HepG2 (cell line): ENCODE measurements around the gene PSKH1. TPM values are rescaled to one million over a fixed set of nuclear protein-coding genes. Genes with fewer than 3 reads are reported as not detected.
A peak's percentile ranks its signal among the peaks of the same experiment; 100 is the strongest.

Source experiments
- ATAD3A ChIP-seq: sonication (generic); formaldehyde crosslinking; IDR thresholded peaks from 2 replicates; pipeline ENCODE4 v1.4.0; 2020; ENCODE audit warnings: missing genetic modification reagents
- BATF2 ChIP-seq: sonication (generic); formaldehyde crosslinking; IDR thresholded peaks from 2 replicates; pipeline ENCODE4 v1.8.0; 2022; ENCODE audit warnings: mild to moderate bottlenecking, missing genetic modification reagents, moderate library complexity
- ELK4 ChIP-seq: sonication (generic); formaldehyde crosslinking; IDR thresholded peaks from 2 replicates; pipeline ENCODE4 v1.9.0; 2021; ENCODE audit warnings: missing genetic modification reagents, borderline replicate concordance
- FOXP4 ChIP-seq: sonication (generic); formaldehyde crosslinking; IDR thresholded peaks from 2 replicates; pipeline ENCODE4 v1.4.0; 2020; ENCODE audit warnings: missing genetic modification reagents
- ISX ChIP-seq: sonication (generic); formaldehyde crosslinking; conservative IDR thresholded peaks from 2 replicates; pipeline ENCODE4 v1.5.0; 2020; ENCODE audit warnings: missing genetic modification reagents
- MTA3 ChIP-seq: sonication (generic); formaldehyde crosslinking; IDR thresholded peaks from 2 replicates; pipeline ENCODE4 v1.4.0; 2020; ENCODE audit warnings: missing genetic modification reagents
- MYNN ChIP-seq: sonication (generic); formaldehyde crosslinking; IDR thresholded peaks from 2 replicates; pipeline ENCODE4 v1.4.0; 2020; ENCODE audit warnings: mild to moderate bottlenecking, low read depth, missing genetic modification reagents
- NFKB2 ChIP-seq: sonication (generic); formaldehyde crosslinking; IDR thresholded peaks from 2 replicates; pipeline ENCODE4 v1.4.0; 2020; ENCODE audit warnings: missing genetic modification reagents, borderline replicate concordance
- SRSF9 ChIP-seq: fragments of 200-400 bp; formaldehyde crosslinking; IDR thresholded peaks from 2 replicates; pipeline ENCODE4 v1.6.1; 2018; ENCODE audit warnings: borderline replicate concordance, mild to moderate bottlenecking, low read depth, low read length; ENCODE audit not compliant: insufficient read depth, poor library complexity, severe bottlenecking
- SUZ12 ChIP-seq: fragments of 150-350 bp; IDR thresholded peaks from 2 replicates; pipeline ENCODE4 v1.6.1; 2014; ENCODE audit warnings: low read depth, low read length
- TAF15 ChIP-seq: fragments of 200-400 bp; formaldehyde crosslinking; IDR thresholded peaks from one replicate; pipeline ENCODE4 v1.6.1; 2018; ENCODE audit warnings: mild to moderate bottlenecking, low read depth, low read length; ENCODE audit not compliant: poor library complexity, severe bottlenecking
- ZBTB1 ChIP-seq: sonication (generic); formaldehyde crosslinking; IDR thresholded peaks from 2 replicates; pipeline ENCODE4 v1.4.0; 2020; ENCODE audit warnings: missing genetic modification reagents, borderline replicate concordance
- ZFP36L1 ChIP-seq: sonication (generic); formaldehyde crosslinking; IDR thresholded peaks from 2 replicates; pipeline ENCODE4 v1.8.0; 2022; ENCODE audit warnings: mild to moderate bottlenecking, missing genetic modification reagents, moderate library complexity
- ZMYM2 ChIP-seq: sonication (generic); formaldehyde crosslinking; IDR thresholded peaks from 2 replicates; pipeline ENCODE4 v1.8.0; 2022; ENCODE audit warnings: mild to moderate bottlenecking, missing genetic modification reagents
- ZNF263 ChIP-seq: sonication (generic); formaldehyde crosslinking; IDR thresholded peaks from 2 replicates; pipeline ENCODE4 v1.4.0; 2020; ENCODE audit warnings: missing genetic modification reagents
- ZNF589 ChIP-seq: sonication (generic); formaldehyde crosslinking; conservative IDR thresholded peaks from 2 replicates; pipeline ENCODE4 v1.8.0; 2022; ENCODE audit warnings: mild to moderate bottlenecking, moderate library complexity, missing genetic modification reagents
- ZNF619 ChIP-seq: sonication (generic); formaldehyde crosslinking; IDR thresholded peaks from 2 replicates; pipeline ENCODE4 v1.4.0; 2020; ENCODE audit warnings: mild to moderate bottlenecking, missing genetic modification reagents
- ZSCAN25 ChIP-seq: sonication (generic); formaldehyde crosslinking; IDR thresholded peaks from 2 replicates; pipeline ENCODE4 v1.8.0; 2022; ENCODE audit warnings: mild to moderate bottlenecking, missing genetic modification reagents
- polyA plus RNA-seq, 8 experiments: library from polyadenylated mRNA; depleted of rRNA in 3 of 8; stranded (reverse) in 7 of 8; unstranded in 1 of 8; fragments of >200 nt; fragmentation: Illumina TruSeq in 4 of 8; extraction: Trizol in 4 of 8; gene quantifications; 2 replicates each; pipeline versions ENCODE4 v1.2.1 to v1.2.3, GENCODE V29; 2011 to 2016; ENCODE audit warnings: low read depth in 4 of 8, missing spikeins in 1 of 8, mixed read lengths in 1 of 8; ENCODE audit not compliant: insufficient read depth in 1 of 8
- total RNA-seq, 5 experiments: library from RNA; depleted of rRNA; stranded (reverse); fragments of >200 nt; fragmentation: Illumina TruSeq; extraction: Trizol; gene quantifications; 2 replicates each; pipeline ENCODE4 v1.2.3, GENCODE V29; 2016; ENCODE audit warnings: low read depth in 1 of 5
- TF ChIP-seq, protein P1 (sequence below): sonication (generic); formaldehyde crosslinking; IDR thresholded peaks from 2 replicates; pipeline ENCODE4 v1.5.1; 2020; ENCODE audit warnings: mild to moderate bottlenecking, missing genetic modification reagents, borderline replicate concordance
- TF ChIP-seq, protein P2 (sequence below): IDR thresholded peaks from 2 replicates; pipeline ENCODE4 v1.4.0; 2020; ENCODE audit warnings: mild to moderate bottlenecking, missing genetic modification reagents

The PSKH1 gene
- total and polyA plus RNA-seq, 2 of the 13 experiments (the other 11 are each of a cell fraction or from before 2014, with no cell fraction given) = 8.4 to 19.1 TPM

GRCh38 chr16:67965668-67966548 lies 72.9 kb downstream of the PSKH1 start (continued):
- no peak for TF ChIP-seq FOXP4 (CRISPR knock-in tag)
- no peak for TF ChIP-seq BATF2 (CRISPR knock-in tag)
- TF ChIP-seq, protein P1, sequence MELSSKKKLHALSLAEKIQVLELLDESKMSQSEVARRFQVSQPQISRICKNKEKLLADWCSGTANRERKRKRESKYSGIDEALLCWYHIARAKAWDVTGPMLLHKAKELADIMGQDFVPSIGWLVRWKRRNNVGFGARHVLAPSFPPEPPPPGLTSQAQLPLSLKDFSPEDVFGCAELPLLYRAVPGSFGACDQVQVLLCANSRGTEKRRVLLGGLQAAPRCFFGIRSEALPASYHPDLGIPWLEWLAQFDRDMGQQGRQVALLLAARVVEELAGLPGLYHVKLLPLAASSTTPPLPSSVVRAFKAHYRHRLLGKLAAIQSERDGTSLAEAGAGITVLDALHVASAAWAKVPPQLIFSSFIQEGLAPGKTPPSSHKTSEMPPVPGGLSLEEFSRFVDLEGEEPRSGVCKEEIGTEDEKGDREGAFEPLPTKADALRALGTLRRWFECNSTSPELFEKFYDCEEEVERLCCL (CRISPR knock-in tag) = no peak
- no peak for TF ChIP-seq ELK4 (CRISPR knock-in tag)
- no peak for TF ChIP-seq TAF15
- no peak for TF ChIP-seq ISX (CRISPR knock-in tag)
- no peak for TF ChIP-seq MTA3 (CRISPR knock-in tag)
- TF ChIP-seq SUZ12 = no peak
- TF ChIP-seq, protein P2, sequence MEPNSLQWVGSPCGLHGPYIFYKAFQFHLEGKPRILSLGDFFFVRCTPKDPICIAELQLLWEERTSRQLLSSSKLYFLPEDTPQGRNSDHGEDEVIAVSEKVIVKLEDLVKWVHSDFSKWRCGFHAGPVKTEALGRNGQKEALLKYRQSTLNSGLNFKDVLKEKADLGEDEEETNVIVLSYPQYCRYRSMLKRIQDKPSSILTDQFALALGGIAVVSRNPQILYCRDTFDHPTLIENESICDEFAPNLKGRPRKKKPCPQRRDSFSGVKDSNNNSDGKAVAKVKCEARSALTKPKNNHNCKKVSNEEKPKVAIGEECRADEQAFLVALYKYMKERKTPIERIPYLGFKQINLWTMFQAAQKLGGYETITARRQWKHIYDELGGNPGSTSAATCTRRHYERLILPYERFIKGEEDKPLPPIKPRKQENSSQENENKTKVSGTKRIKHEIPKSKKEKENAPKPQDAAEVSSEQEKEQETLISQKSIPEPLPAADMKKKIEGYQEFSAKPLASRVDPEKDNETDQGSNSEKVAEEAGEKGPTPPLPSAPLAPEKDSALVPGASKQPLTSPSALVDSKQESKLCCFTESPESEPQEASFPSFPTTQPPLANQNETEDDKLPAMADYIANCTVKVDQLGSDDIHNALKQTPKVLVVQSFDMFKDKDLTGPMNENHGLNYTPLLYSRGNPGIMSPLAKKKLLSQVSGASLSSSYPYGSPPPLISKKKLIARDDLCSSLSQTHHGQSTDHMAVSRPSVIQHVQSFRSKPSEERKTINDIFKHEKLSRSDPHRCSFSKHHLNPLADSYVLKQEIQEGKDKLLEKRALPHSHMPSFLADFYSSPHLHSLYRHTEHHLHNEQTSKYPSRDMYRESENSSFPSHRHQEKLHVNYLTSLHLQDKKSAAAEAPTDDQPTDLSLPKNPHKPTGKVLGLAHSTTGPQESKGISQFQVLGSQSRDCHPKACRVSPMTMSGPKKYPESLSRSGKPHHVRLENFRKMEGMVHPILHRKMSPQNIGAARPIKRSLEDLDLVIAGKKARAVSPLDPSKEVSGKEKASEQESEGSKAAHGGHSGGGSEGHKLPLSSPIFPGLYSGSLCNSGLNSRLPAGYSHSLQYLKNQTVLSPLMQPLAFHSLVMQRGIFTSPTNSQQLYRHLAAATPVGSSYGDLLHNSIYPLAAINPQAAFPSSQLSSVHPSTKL = no peak
- TF ChIP-seq MYNN (CRISPR knock-in tag) = no peak
- no peak for TF ChIP-seq ATAD3A (CRISPR knock-in tag)
- TF ChIP-seq ZNF589 = no peak
- no peak for TF ChIP-seq ZSCAN25 (CRISPR knock-in tag)
- peak; percentile 21; the same call in 1 of the 2 replicates for TF ChIP-seq NFKB2
- no peak for TF ChIP-seq ZMYM2 (CRISPR knock-in tag)
- TF ChIP-seq ZNF619 = no peak
- no peak for TF ChIP-seq SRSF9
- no peak for TF ChIP-seq ZNF263 (CRISPR knock-in tag)
- no peak for TF ChIP-seq ZBTB1 (CRISPR knock-in tag)
- TF ChIP-seq ZFP36L1 (CRISPR knock-in tag) = no peak
